HepG2 (cell line): ENCODE measurements around the gene CFC1B. TPM values are rescaled to one million over a fixed set of nuclear protein-coding genes. Genes with fewer than 3 reads are reported as not detected.
"Not testable (repeated sequence)": the region's sequence is repeated elsewhere in the genome, so short reads cannot be mapped to it uniquely, and the experiment has no call there.

ENCODE experiments used
- ATAC-seq: fragments of 200-7000 bp; cut with Tn5 transposase; 3 replicates; pipeline ENCODE4 v1.9.1; 2020; ENCODE audit warnings: mild to moderate bottlenecking, moderate library complexity
- Bru-seq: library from RNA; stranded (reverse); fragments of 400-500 nt; gene quantifications from one replicate; lab custom pipeline; 2021; lab: Mats Ljungman, UMichigan
- BruChase-seq, 2 experiments: library from RNA; stranded (reverse); fragments of 400-500 nt; gene quantifications; one replicate each; lab custom pipeline; 2021; lab: Mats Ljungman, UMichigan
- BruUV-seq: library from RNA; stranded (reverse); fragments of 400-500 nt; replicated peaks from 2 replicates; lab custom pipeline; 2021; lab: Mats Ljungman, UMichigan
- CTCF ChIA-PET: fragments of 300-600 bp; formaldehyde crosslinking; extraction: SDS; loops from one replicate; lab custom pipeline; 2021; ENCODE audit warnings: low total read pairs, inconsistent platforms, low intra/inter-chr PET ratio; lab: Yijun Ruan, JAX
- POLR2A ChIA-PET: fragments of 350-600 bp; sonication (Branson Sonifier 250); formaldehyde crosslinking; loops from one replicate; lab custom pipeline; 2020; ENCODE audit warnings: antibody characterized with exemption, inconsistent platforms; lab: Yijun Ruan, JAX
- DNase-seq: peaks from one replicate; pipeline ENCODE4 v3.0.0-alpha.2; 2015; ENCODE audit warnings: low spot score
- FAIRE-seq: peaks from 3 replicates; lab custom pipeline; 2011; peaks lifted over from hg19 to GRCh38; lab: Jason Lieb, UNC
- H2AFZ ChIP-seq: one replicate; pipeline ENCODE4 v1.6.1; 2011; ENCODE audit warnings: low read length, inconsistent platforms
- H3K27ac ChIP-seq: fragments of 300-600 bp; 3 replicates; pipeline ENCODE4 v1.8.0; 2011; ENCODE audit warnings: mixed run types, mild to moderate bottlenecking, mixed read lengths, low read length, inconsistent platforms; ENCODE audit not compliant: insufficient read depth; ENCODE audit errors: extremely low read length
- H3K27me3 ChIP-seq, 2 experiments: fragments of 200-600 bp in 1 of 2; 2 replicates in 1 of 2; 3 replicates in 1 of 2; pipeline versions ENCODE4 v1.6.0 to v1.8.0; 2011; ENCODE audit warnings: low read length in 2 of 2, mild to moderate bottlenecking in 2 of 2, moderate library complexity in 2 of 2, inconsistent platforms in 1 of 2; ENCODE audit not compliant: insufficient read depth in 2 of 2, control insufficient read depth in 1 of 2
- H3K36me3 ChIP-seq, 2 experiments: fragments of 200-600 bp in 1 of 2; replicated peaks in 1 of 2; 2 replicates in 1 of 2; 3 replicates in 1 of 2; pipeline versions ENCODE4 v1.5.1 to v1.8.0; 2011; ENCODE audit warnings: low read length in 2 of 2, inconsistent platforms in 1 of 2; ENCODE audit not compliant: insufficient read depth in 2 of 2, control insufficient read depth in 1 of 2
- H3K4me1 ChIP-seq: 2 replicates; pipeline ENCODE4 v1.5.1; 2012; ENCODE audit warnings: low read length, inconsistent platforms; ENCODE audit not compliant: insufficient read depth
- H3K4me2 ChIP-seq: 2 replicates; pipeline ENCODE4 v1.6.0; 2011; ENCODE audit warnings: low read depth, low read length, inconsistent platforms
- H3K4me3 ChIP-seq, 3 experiments: fragments of 200-600 bp in 1 of 3; sonication (generic), shearing (Covaris generic) in 1 of 3; replicated peaks in 1 of 3; 2 replicates each; pipeline ENCODE4 v1.5.1; 2011 to 2016; ENCODE audit warnings: low read length in 3 of 3, inconsistent platforms in 2 of 3, low read depth in 2 of 3, mild to moderate bottlenecking in 2 of 3, control low read depth in 1 of 3, mixed read lengths in 1 of 3; ENCODE audit not compliant: insufficient read depth in 1 of 3
- H3K79me2 ChIP-seq: one replicate; pipeline ENCODE4 v1.6.1; 2011; ENCODE audit warnings: low read length, inconsistent platforms; ENCODE audit not compliant: insufficient read depth
- H3K9ac ChIP-seq: 2 replicates; pipeline ENCODE4 v1.6.0; 2011; ENCODE audit warnings: mild to moderate bottlenecking, low read depth, low read length, inconsistent platforms; ENCODE audit not compliant: insufficient read depth
- H3K9me3 ChIP-seq: 2 replicates; pipeline ENCODE4 v1.5.1; 2012; ENCODE audit warnings: mild to moderate bottlenecking, low read length
- H4K20me1 ChIP-seq: 2 replicates; pipeline ENCODE4 v1.6.0; 2011; ENCODE audit warnings: inconsistent platforms, mild to moderate bottlenecking, low read length, moderate library complexity; ENCODE audit not compliant: insufficient read depth
- WGBS: methylation state at CpG from one replicate; pipeline ENCODE4 v1.1.6; 2017; ENCODE audit warnings: low lambda C conversion rate; 5-methylcytosine and 5-hydroxymethylcytosine counted together
- in situ Hi-C: cut with HindIII; loops from 2 replicates; pipeline ENCODE4 v1.10.0; 2017; ENCODE audit warnings: low pct_unique_long_range_greater_than_20kb; ENCODE audit not compliant: extremely low pct_ligation_motif_present
- intact Hi-C: fragments of 100-400 bp; cut with micrococcal nuclease; formaldehyde crosslinking; loops from one replicate; pipeline ENCODE4 v1.10.0; 2022; ENCODE audit not compliant: unreplicated experiment
- long read RNA-seq, 2 experiments: library from RNA in 1 of 2; library from polyadenylated mRNA in 1 of 2; stranded (forward) in 1 of 2; unstranded in 1 of 2; transcript quantifications; one replicate each; pipeline ENCODE4 v2.0.0, GENCODE V29; 2019 to 2022
- polyA minus RNA-seq, 3 experiments: library from RNA; depleted of rRNA, polyadenylated mRNA; stranded (reverse); fragments of >200 nt; gene quantifications; 2 replicates each; pipeline ENCODE4 v1.2.3, GENCODE V29; 2011; ENCODE audit warnings: low replicate concordance in 1 of 3
- polyA plus RNA-seq, 8 experiments: library from polyadenylated mRNA; depleted of rRNA in 3 of 8; stranded (reverse) in 7 of 8; unstranded in 1 of 8; fragments of >200 nt; fragmentation: Illumina TruSeq in 4 of 8; extraction: Trizol in 4 of 8; gene quantifications; 2 replicates each; pipeline versions ENCODE4 v1.2.1 to v1.2.3, GENCODE V29; 2011 to 2016; ENCODE audit warnings: low read depth in 4 of 8, missing spikeins in 1 of 8, mixed read lengths in 1 of 8; ENCODE audit not compliant: insufficient read depth in 1 of 8
- total RNA-seq, 5 experiments: library from RNA; depleted of rRNA; stranded (reverse); fragments of >200 nt; fragmentation: Illumina TruSeq; extraction: Trizol; gene quantifications; 2 replicates each; pipeline ENCODE4 v1.2.3, GENCODE V29; 2016; ENCODE audit warnings: low read depth in 1 of 5

CFC1B gene
- total RNA-seq (2016; rRNA removed; fragmentation: Illumina TruSeq; extraction: Trizol) (not detected in 2 replicates), polyA plus RNA-seq (2011; rRNA removed) (not detected in 2 replicates), polyA minus RNA-seq (2011; rRNA and poly(A)+ RNA removed; ENCODE audit: low replicate concordance) (not detected in 2 replicates), Bru-seq, nascent RNA (not detected), BruChase-seq, experiment 1, labeled RNA remaining after a 6-hour chase (not detected), BruChase-seq, experiment 2, labeled RNA remaining after a 2-hour chase (not detected)
- total RNA-seq (2016; cell fraction: cytosol; rRNA removed; fragmentation: Illumina TruSeq; extraction: Trizol; ENCODE audit: low read depth), result not detected in 2 replicates
- not detected in 2 replicates for total RNA-seq (2016; cell fraction: insoluble cytoplasmic fraction; rRNA removed; fragmentation: Illumina TruSeq; extraction: Trizol)
- total RNA-seq (2016; cell fraction: membrane; rRNA removed; fragmentation: Illumina TruSeq; extraction: Trizol), result not detected in 2 replicates
- not detected in 2 replicates for total RNA-seq (2016; cell fraction: nucleus; rRNA removed; fragmentation: Illumina TruSeq; extraction: Trizol)
- polyA plus RNA-seq (2011; cell fraction: cytosol; rRNA removed), result not detected in 2 replicates
- polyA plus RNA-seq (2011; cell fraction: nucleus; rRNA removed), result not detected in 2 replicates
- not detected in 2 replicates for polyA plus RNA-seq (2012)
- polyA plus RNA-seq (2016; cell fraction: cytosol; fragmentation: Illumina TruSeq; extraction: Trizol; ENCODE audit: low read depth), result not detected in 2 replicates
- polyA plus RNA-seq (2016; cell fraction: insoluble cytoplasmic fraction; fragmentation: Illumina TruSeq; extraction: Trizol; ENCODE audit: low read depth), result not detected in 2 replicates
- not detected in 2 replicates for polyA plus RNA-seq (2016; cell fraction: membrane; fragmentation: Illumina TruSeq; extraction: Trizol; ENCODE audit: low read depth)
- not detected in 2 replicates for polyA plus RNA-seq (2016; cell fraction: nucleus; fragmentation: Illumina TruSeq; extraction: Trizol; ENCODE audit: insufficient read depth, low read depth)
- not detected in 2 replicates for polyA minus RNA-seq (2011; cell fraction: cytosol; rRNA and poly(A)+ RNA removed)
- polyA minus RNA-seq (2011; cell fraction: nucleus; rRNA and poly(A)+ RNA removed), result not detected in 2 replicates
- long read RNA-seq, experiment 1, result 0 reads
- long read RNA-seq, experiment 2, result 0 reads

DNA sequence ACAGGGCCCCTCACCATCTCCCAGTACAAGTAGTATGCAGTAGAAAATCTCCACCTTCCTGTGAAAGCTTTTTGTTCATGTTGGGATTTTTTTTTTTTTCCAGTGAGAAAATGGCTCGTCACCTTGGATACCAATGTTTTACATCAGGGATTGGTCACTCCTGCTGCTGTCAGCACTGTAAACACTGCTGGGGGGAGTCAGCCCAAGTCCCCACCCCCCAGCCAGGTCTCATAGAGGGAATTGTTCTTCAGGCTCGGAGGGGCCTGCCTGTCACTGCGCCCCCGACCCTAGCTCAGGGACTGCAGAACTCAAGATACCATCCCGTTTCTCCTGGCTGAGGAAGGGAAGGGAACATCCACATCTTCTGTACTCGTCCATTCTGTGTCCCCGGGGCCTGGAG lies at the start of gene CFC1B:
Gene CFC1B, plus strand, starts transcription at position 231 of the 400 bp plus-strand sequence. CDS start 263 bp downstream, outside the sequence.
- POLR2A ChIA-PET, H3K79me2 ChIP-seq, intact Hi-C loops, in situ Hi-C loops, H3K9ac ChIP-seq, H3K27ac ChIP-seq, H2AFZ ChIP-seq, H3K9me3 ChIP-seq, CTCF ChIA-PET, H3K36me3 ChIP-seq, ATAC-seq, BruUV-seq, H4K20me1 ChIP-seq, H3K4me3 ChIP-seq, H3K27me3 ChIP-seq, H3K4me1 ChIP-seq, DNase-seq, FAIRE-seq, H3K4me2 ChIP-seq: not testable (repeated sequence)
- WGBS, result no CpG with 5 or more reads among the region's 7 CpGs

DNA sequence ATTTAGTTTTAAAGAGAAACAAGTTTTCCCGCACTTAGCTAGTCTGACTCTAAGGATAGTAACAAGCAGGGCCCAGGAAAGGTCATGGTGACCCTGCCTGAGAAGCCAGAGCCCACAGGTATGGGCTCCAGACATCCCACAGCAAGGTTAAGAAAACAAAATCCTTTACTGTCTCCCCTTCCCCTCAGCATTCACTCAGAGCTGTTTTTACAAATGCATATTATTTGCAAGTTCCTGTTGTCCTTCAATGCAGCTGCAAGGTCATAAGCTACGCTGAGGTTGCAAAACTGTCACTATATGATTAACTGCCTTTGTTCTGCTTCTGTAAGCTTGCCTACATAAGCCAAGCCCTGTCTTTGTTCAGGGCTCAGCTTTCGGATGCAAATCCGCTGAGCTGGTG lies 29.9 kb upstream of the CFC1B start:
- H3K4me1 ChIP-seq, intact Hi-C loops, H3K4me3 ChIP-seq, FAIRE-seq, H2AFZ ChIP-seq, H3K4me2 ChIP-seq, H3K27me3 ChIP-seq, H3K79me2 ChIP-seq, CTCF ChIA-PET, ATAC-seq, H4K20me1 ChIP-seq, in situ Hi-C loops, H3K9me3 ChIP-seq, H3K36me3 ChIP-seq, DNase-seq, BruUV-seq, H3K27ac ChIP-seq, POLR2A ChIA-PET, H3K9ac ChIP-seq: not testable (repeated sequence)
- WGBS, result 48% methylated on average over 3 of the region's 4 CpGs

DNA sequence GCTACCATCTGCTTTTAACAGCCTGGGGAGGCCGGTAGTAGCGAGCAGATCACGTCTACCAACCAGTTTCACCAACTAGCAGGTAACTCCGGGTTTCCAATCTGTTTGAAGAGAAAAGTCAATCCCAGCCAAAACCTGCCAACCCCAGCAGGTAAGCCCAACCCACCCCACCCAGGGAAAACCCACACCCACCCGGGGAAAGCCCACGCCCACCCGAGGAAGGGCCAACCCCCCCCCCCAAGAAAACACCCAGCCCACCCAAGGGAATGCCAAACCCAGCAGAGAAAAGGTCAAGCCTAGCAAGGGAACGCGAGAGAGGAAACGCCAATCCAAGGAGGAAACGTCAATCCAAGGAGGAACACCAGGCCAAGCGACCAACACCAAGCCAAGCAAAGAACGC lies 11.8 kb upstream of the CFC1B start, which contains the start of gene POTEI:
Gene POTEI, minus strand, starts transcription at position 101 of the 400 bp plus-strand sequence. Its CDS starts 93 bp downstream, at position 8.
- FAIRE-seq, H3K9me3 ChIP-seq, H3K27ac ChIP-seq, H3K27me3 ChIP-seq, H2AFZ ChIP-seq, POLR2A ChIA-PET, CTCF ChIA-PET, H3K4me1 ChIP-seq, DNase-seq, ATAC-seq, H3K79me2 ChIP-seq, in situ Hi-C loops, H4K20me1 ChIP-seq, H3K36me3 ChIP-seq, BruUV-seq, intact Hi-C loops, H3K9ac ChIP-seq, H3K4me2 ChIP-seq, H3K4me3 ChIP-seq: not testable (repeated sequence)
- WGBS, result no CpG with 5 or more reads among the region's 13 CpGs
